GM19238 (cell line): ENCODE data around the gene ECM2.

Source experiments
- DNase-seq: peaks from one replicate; pipeline ENCODE4 v3.0.0; 2011; ENCODE audit warnings: low spot score; ENCODE audit not compliant: insufficient read length

Gene ECM2

GRCh38 chr9:92527832-92528521 is 7.8 kb downstream of the ECM2 start:
- no peak for DNase-seq

- no peak for DNase-seq
Measured at GRCh38 chr9:92527291-92527828, 8.4 kb downstream of the ECM2 start.

GRCh38 chr9:92525306-92525705 is 10.5 kb downstream of the ECM2 start:
- no peak for DNase-seq

DNA sequence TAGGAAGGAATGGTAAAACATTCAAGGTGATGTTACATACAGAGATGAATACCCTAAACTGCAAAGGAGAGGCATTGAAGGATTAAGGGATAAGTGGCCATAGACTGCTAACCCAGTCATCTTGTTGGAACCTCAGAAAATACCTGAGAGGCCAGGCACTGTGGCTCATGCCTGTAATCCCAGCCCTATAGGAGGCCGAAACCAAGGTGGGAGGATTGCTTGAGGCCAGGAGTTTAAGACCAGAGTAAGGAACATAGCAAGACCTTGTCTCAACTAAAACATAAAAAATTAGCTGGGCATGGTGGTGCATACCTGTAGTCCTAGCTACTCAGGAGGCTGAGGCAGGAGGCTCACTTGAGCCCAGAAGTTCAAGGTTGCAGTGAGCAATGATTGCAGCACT is 10.9 kb downstream of the ECM2 start:
- DNase-seq: no peak

GRCh38 chr9:92522983-92523970 is 12.5 kb downstream of the ECM2 start:
- DNase-seq: no peak

- no peak for DNase-seq
Measured at GRCh38 chr9:92520837-92521236, 15.0 kb downstream of the ECM2 start.

DNA sequence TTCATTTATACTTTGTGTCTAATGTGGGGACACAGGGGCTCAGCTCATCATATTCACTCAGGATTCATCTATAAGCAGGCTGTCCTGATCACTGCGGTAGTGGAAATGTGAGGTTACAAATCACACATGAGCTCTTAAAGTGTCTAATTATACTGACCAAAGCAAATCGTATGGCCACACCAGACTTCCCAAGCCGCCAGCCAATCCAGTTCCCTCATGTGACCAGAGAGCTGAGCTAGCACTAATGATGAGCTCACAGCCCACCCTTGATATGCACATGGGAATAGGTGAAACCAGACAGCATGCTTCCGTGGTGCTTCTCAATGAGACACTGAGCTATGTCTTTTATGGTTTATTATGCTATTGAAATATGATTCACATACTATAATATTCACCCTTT is 17.6 kb downstream of the ECM2 start:
- DNase-seq: no peak

DNA sequence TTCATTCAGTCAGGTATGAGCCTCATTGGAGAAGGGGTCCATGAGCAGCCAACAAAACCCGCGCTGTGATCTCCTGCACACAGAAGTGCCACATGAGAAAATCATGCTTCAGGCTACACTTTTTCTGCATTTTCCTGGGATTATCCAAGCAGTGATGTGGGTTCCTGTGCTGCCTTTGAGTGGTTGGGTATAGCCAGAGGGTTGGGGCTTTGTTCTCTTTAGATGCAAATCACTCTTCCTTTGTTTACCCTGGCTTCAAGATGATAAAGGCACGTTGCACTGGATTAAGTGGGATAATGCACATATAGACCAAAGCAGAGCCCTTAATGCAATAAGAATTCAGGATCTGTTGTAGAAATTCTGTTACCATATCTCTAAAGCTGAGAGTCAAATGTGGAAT is 18.7 kb downstream of the ECM2 start:
- no peak for DNase-seq

GRCh38 chr9:92516521-92516920 is 19.3 kb downstream of the ECM2 start:
- DNase-seq: no peak

DNA sequence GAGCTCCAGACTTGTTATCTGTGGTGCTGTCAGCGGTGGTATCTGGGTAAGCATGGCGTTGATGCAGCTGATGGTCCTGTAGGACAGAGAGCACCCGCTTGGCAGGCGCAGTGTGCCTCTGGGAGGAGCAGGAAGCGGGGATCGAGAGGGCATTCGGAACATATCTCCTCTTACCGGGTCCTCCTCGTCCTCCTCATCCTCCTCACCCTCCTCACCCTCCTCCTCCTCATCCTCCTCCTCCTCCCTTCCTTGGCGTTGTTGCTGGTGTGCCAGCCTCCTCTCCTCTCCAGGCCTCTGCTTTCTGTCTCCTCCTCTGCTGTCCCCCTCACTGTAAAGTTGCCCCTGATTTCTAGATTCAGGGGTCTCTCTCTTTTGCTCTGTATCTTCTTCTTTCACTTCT is 21.2 kb downstream of the ECM2 start:
- DNase-seq: no peak

- DNase-seq: no peak
Measured at GRCh38 chr9:92513349-92513748, 22.4 kb downstream of the ECM2 start.

GRCh38 chr9:92512622-92513021 is 23.2 kb downstream of the ECM2 start:
- no peak for DNase-seq

- DNase-seq: no peak
Measured at GRCh38 chr9:92510747-92511146, 25.0 kb downstream of the ECM2 start.

DNA sequence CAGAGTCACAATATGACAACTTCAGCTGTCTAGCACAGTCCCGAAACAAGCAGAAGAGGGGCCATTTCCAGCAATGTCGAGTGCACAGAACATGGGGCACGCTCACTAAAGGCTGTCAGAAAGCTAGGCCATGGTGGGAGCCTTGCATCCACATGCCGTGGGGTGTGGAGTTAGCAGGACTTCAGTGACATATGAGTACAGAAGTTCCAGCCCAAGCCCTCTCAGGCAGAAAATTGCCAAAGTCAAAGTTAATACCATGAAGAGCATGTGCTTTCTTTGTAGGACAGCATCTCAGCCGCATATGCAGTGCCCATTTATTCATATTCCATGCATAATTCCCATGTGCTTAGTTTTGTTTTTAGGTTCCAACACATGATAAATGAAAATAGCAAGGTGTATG is 26.7 kb downstream of the ECM2 start:
- no peak for DNase-seq

DNA sequence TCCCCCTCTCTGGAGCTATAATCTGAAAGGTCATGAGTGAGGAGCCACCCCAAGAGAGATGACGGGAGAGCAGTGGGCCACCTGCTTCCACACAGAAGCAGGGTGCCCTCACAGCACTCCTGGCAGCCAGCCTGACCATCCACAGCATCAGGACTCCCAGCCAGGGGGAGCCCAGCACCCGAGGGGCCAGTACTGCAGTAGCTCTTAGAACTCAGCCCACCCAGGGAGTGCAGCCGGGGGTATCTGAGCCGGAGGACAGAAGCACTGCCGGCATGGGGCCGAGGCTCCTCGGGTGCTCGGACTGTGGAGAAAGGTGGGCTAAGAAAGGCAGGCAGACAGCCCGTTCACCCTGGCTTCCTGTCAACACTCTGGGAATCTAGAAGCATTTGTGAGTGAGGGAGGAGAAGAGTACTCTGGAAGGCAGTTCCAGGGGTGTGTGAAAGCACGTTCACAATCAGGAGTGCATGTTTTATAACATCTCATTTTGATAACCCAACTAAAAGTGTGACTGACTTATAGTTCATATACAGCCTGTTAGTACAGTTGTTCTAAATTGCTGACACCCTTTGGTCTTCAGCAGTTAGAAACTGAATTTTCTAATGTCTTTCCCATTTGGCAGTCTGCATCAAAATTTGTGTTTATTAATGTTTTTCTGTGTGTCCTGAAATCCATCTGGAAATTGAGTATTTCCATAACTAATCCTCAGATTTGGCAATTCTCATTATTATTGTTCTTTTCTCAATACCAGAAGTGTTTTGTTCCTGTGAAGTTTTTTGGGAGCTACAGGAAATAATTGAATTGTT is 27.6 kb downstream of the ECM2 start:
- DNase-seq: no peak

- DNase-seq: no peak
Measured at GRCh38 chr9:92507496-92507895, 28.3 kb downstream of the ECM2 start.

GRCh38 chr9:92507005-92507404 is 28.8 kb downstream of the ECM2 start:
- no peak for DNase-seq

DNA sequence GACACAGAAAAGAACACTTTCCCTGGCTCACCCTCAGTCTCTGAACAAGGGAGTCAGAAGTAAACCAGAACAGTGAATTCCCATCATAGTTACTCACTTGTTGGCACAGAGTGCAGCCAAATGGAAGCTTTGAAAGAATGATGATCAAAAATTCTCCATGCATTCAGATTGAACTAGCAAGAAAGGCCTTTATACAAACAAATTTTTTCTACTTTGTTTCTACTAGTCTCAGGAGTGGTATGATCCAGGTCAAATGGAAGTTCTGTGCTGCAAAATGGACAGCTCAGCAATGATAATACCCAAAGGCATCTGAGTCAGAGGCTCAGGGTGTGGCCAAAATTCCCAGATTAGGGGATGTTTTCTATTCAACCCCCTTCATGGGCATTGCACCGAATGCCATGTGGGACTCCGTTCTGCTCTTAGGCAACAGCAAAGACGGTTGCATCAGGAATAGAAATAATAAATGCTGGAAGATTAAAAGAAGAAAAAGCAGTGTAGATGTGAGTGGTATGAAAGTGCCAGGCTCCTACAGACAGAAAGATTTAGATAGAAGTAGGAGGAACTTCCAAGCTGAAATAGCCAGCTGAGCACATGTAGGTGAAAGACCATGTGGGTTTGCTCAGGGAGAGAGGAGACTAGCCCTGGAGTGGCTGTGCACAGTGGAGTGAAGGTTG is 29.5 kb downstream of the ECM2 start:
- no peak for DNase-seq

GRCh38 chr9:92504881-92505280 is 30.9 kb downstream of the ECM2 start:
- DNase-seq: no peak

GRCh38 chr9:92503156-92503555 is 32.6 kb downstream of the ECM2 start:
- DNase-seq: no peak
